Astrocyte (in vitro differentiated cells and primary cell): ENCODE results near the gene RENBP. TPM values are rescaled to one million over a fixed set of nuclear protein-coding genes. Genes with fewer than 3 reads are reported as not detected.

Experiments
- DNase-seq: peaks from one replicate; pipeline ENCODE4 v3.0.0-alpha.2; 2010; ENCODE audit warnings: low read depth
- FAIRE-seq: peaks from 2 replicates; lab custom pipeline; 2011; peaks lifted over from hg19 to GRCh38; lab: Jason Lieb, UNC
- H2AFZ ChIP-seq: 2 replicates; pipeline ENCODE4 v1.6.0; 2012; ENCODE audit warnings: low read depth, low read length, inconsistent platforms
- H3K27ac ChIP-seq: 2 replicates; pipeline ENCODE4 v1.5.1; 2011; ENCODE audit warnings: low read depth, low read length, inconsistent platforms
- H3K27me3 ChIP-seq: 2 replicates; pipeline ENCODE4 v1.6.0; 2011; ENCODE audit warnings: low read length, inconsistent platforms; ENCODE audit not compliant: insufficient read depth
- H3K36me3 ChIP-seq: 2 replicates; pipeline ENCODE4 v1.5.1; 2011; ENCODE audit warnings: low read length, inconsistent platforms; ENCODE audit not compliant: insufficient read depth
- H3K4me1 ChIP-seq: 2 replicates; pipeline ENCODE4 v1.5.1; 2011; ENCODE audit warnings: low read length, inconsistent platforms; ENCODE audit not compliant: insufficient read depth
- H3K4me2 ChIP-seq: 2 replicates; pipeline ENCODE4 v1.6.0; 2012; ENCODE audit warnings: low read length, inconsistent platforms
- H3K4me3 ChIP-seq: 2 replicates; pipeline ENCODE4 v1.5.1; 2011; ENCODE audit warnings: low read depth, mild to moderate bottlenecking, low read length, inconsistent platforms; ENCODE audit not compliant: insufficient read depth
- H3K79me2 ChIP-seq: 2 replicates; pipeline ENCODE4 v1.6.0; 2012; ENCODE audit warnings: mild to moderate bottlenecking, low read length, inconsistent platforms; ENCODE audit not compliant: insufficient read depth
- H3K9ac ChIP-seq: 2 replicates; pipeline ENCODE4 v1.6.0; 2012; ENCODE audit warnings: mild to moderate bottlenecking, low read length, inconsistent platforms
- H3K9me3 ChIP-seq: 2 replicates; pipeline ENCODE4 v1.5.1; 2012; ENCODE audit warnings: low read depth, mild to moderate bottlenecking, low read length, inconsistent platforms; ENCODE audit not compliant: insufficient read depth
- H4K20me1 ChIP-seq: 2 replicates; pipeline ENCODE4 v1.6.0; 2012; ENCODE audit warnings: low read length, inconsistent platforms; ENCODE audit not compliant: insufficient read depth
- H3K27ac Mint-ChIP-seq: one replicate; pipeline ENCODE4 v1.8.0; 2021; ENCODE audit warnings: mild to moderate bottlenecking, mixed read lengths; ENCODE audit not compliant: unreplicated experiment
- H3K27me3 Mint-ChIP-seq: one replicate; pipeline ENCODE4 v1.8.0; 2021; ENCODE audit warnings: low read depth, mixed read lengths; ENCODE audit not compliant: unreplicated experiment
- H3K36me3 Mint-ChIP-seq: one replicate; pipeline ENCODE4 v1.8.0; 2021; ENCODE audit warnings: low read depth, mixed read lengths; ENCODE audit not compliant: unreplicated experiment
- H3K4me1 Mint-ChIP-seq: one replicate; pipeline ENCODE4 v1.8.0; 2021; ENCODE audit warnings: low read depth, mixed read lengths; ENCODE audit not compliant: unreplicated experiment
- H3K4me3 Mint-ChIP-seq: one replicate; pipeline ENCODE4 v1.8.0; 2021; ENCODE audit warnings: mild to moderate bottlenecking, moderate library complexity, mixed read lengths; ENCODE audit not compliant: unreplicated experiment
- H3K9me3 Mint-ChIP-seq: one replicate; pipeline ENCODE4 v1.8.0; 2021; ENCODE audit warnings: mild to moderate bottlenecking, mixed read lengths; ENCODE audit not compliant: unreplicated experiment
- EZH2 ChIP-seq: IDR thresholded peaks from 2 replicates; pipeline ENCODE4 v1.6.1; 2012; ENCODE audit warnings: mild to moderate bottlenecking, low read length, inconsistent platforms; ENCODE audit not compliant: insufficient read depth
- total RNA-seq: library from RNA; stranded (reverse); gene quantifications from 2 replicates; pipeline ENCODE4 v1.2.1, GENCODE V29; 2021
- TF ChIP-seq, protein P1 (sequence below): IDR thresholded peaks from 2 replicates; pipeline ENCODE4 v1.5.1; 2011; ENCODE audit warnings: low read depth, mild to moderate bottlenecking, inconsistent platforms, low read length, moderate library complexity; ENCODE audit not compliant: insufficient read depth

RENBP gene
- total RNA-seq, 1 donor from 2014 or later, result 2.2 TPM

DNA sequence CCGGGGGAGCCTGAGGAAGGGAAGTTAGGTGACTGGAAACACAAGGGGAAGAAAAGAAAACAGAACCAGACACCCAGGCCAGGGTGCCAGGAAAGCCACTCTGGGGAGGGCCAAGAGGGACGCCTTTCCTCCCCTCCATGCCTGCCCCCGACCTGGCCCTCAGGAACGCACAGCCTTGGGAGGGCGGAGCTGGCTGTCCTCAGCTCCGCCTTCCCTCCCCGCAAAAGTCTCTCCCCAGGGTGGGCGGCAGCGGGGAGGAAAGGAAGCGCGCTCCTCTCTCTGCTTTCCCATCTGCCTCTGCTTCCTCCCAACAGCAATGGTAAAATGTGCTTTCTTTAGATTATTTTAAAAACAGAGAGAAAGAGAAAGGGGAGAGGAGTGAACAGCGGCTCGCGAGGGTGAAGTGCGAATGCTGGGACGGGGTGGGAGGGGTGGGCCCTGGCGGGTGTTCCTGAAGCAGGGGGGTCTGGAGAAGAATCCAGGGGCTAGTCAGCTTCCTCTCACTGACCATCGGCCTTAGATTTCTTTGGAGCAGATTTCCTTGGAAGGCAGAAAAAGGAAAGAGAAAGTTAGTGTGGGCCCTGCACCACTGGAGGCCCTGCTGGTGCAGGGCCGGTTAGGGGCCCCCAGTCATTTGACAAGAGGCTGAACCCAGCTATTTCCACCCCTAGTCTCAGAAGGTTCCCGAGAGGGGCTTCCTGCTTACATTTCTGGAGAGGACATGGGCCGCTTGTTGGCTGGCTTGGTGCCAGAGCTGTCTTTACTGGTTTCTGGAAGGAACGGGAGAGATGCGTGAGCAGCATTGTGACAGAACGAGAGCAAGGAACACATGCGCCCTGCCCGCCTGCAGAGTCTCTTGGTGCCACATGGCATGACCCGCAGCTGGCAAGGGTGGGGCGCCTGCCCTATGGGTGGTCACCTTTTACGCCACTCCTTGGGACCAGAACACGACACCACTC lies 4.7 kb upstream of the RENBP start:
- Histone ChIP-seq H3K36me3 (peaks cover 3% of the 10 kb centered on the region), H3K79me2 (peaks cover 7% of the 10 kb centered on the region), H2AFZ (no peak overlapping the region), H3K27ac (no peak overlapping the region), H3K9me3 (no peaks in the 10 kb centered on the region), H3K9ac (no peak overlapping the region), H3K4me2 (no peak overlapping the region), H4K20me1 (no peaks in the 10 kb centered on the region), H3K4me3 (no peak overlapping the region), H3K27me3 (no peaks in the 10 kb centered on the region), H3K4me1 (peaks cover 4% of the 10 kb centered on the region)
- H3K36me3 Mint-ChIP-seq, result peaks cover 2% of the 10 kb centered on the region
- peaks cover 5% of the 10 kb centered on the region for H3K4me1 Mint-ChIP-seq
- H3K4me3 Mint-ChIP-seq, result no peak overlapping the region
- DNase-seq (no peak), FAIRE-seq (no peak)
- no peaks in the 10 kb centered on the region for H3K9me3 Mint-ChIP-seq
- H3K27me3 Mint-ChIP-seq, result no peaks in the 10 kb centered on the region
- H3K27ac Mint-ChIP-seq, result no peak overlapping the region
- no peak for TF ChIP-seq EZH2
- TF ChIP-seq, protein P1, sequence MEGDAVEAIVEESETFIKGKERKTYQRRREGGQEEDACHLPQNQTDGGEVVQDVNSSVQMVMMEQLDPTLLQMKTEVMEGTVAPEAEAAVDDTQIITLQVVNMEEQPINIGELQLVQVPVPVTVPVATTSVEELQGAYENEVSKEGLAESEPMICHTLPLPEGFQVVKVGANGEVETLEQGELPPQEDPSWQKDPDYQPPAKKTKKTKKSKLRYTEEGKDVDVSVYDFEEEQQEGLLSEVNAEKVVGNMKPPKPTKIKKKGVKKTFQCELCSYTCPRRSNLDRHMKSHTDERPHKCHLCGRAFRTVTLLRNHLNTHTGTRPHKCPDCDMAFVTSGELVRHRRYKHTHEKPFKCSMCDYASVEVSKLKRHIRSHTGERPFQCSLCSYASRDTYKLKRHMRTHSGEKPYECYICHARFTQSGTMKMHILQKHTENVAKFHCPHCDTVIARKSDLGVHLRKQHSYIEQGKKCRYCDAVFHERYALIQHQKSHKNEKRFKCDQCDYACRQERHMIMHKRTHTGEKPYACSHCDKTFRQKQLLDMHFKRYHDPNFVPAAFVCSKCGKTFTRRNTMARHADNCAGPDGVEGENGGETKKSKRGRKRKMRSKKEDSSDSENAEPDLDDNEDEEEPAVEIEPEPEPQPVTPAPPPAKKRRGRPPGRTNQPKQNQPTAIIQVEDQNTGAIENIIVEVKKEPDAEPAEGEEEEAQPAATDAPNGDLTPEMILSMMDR, result no peak

DNA sequence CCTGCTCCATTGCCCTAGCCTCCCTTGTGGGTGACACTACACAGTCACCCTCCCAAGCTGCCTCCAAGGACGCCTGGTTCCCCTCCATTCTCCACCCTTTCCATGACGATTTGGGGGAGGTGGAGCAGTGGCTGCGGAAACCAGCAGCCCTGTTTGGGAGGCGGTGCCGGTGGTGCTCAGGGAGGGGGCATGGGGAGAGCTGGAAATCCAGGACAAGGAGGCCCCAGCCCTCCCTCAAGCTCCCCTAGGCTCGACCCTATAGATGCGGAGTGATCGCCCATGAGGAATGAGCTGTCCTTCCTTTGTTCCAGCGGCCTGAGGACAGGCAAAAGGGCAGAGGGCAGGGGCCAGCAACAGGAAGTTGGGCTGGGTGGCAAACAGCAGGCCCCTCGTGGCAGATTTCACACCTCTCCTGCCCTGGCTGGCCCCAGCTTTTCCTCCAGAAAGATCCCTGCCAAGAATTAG lies 3.6 kb upstream of the RENBP start:
- Histone ChIP-seq H2AFZ (no peak overlapping the region), H3K4me3 (no peak overlapping the region), H3K9me3 (no peaks in the 10 kb centered on the region), H4K20me1 (no peaks in the 10 kb centered on the region), H3K27ac (peak overlapping the region; percentile 12), H3K79me2 (peaks cover 5% of the 10 kb centered on the region), H3K4me2 (no peak overlapping the region), H3K27me3 (no peaks in the 10 kb centered on the region), H3K36me3 (peaks cover 3% of the 10 kb centered on the region), H3K4me1 (peaks cover 2% of the 10 kb centered on the region), H3K9ac (no peak overlapping the region)
- TF ChIP-seq, protein P1, result no peak
- no peak for TF ChIP-seq EZH2
- DNase-seq, result no peak
- FAIRE-seq, result no peak
- Mint-ChIP-seq H3K4me3 (no peak overlapping the region), H3K27ac (no peak overlapping the region), H3K36me3 (peaks cover 2% of the 10 kb centered on the region), H3K27me3 (no peaks in the 10 kb centered on the region), H3K4me1 (peaks cover 5% of the 10 kb centered on the region), H3K9me3 (no peaks in the 10 kb centered on the region)
